ENCODE measurements around the gene ACMSD.

DNA sequence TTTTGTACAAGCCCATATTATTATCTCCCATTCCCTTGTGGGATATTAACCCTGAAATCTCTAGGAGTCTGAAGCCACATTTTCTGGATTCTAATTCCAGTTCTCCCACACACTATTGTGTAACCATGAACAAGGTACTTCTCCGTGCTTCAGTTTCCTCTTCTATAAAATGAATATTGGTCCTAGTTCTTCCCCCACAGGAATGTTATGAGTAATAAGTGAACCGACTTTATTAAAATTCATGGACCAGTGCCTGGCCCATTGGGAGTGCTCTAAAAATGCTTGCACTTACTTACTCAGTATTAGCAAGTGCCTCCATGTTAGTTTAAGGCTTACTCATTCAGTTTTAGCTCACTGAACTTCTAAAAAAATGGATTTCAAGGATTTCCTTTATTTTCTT, 1.4 kb upstream of the ACMSD start:
- TF ChIP-seq, protein P1, sequence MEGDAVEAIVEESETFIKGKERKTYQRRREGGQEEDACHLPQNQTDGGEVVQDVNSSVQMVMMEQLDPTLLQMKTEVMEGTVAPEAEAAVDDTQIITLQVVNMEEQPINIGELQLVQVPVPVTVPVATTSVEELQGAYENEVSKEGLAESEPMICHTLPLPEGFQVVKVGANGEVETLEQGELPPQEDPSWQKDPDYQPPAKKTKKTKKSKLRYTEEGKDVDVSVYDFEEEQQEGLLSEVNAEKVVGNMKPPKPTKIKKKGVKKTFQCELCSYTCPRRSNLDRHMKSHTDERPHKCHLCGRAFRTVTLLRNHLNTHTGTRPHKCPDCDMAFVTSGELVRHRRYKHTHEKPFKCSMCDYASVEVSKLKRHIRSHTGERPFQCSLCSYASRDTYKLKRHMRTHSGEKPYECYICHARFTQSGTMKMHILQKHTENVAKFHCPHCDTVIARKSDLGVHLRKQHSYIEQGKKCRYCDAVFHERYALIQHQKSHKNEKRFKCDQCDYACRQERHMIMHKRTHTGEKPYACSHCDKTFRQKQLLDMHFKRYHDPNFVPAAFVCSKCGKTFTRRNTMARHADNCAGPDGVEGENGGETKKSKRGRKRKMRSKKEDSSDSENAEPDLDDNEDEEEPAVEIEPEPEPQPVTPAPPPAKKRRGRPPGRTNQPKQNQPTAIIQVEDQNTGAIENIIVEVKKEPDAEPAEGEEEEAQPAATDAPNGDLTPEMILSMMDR (IDR thresholded peaks at IDR 0.05), result no peak
- TF ChIP-seq POLR2AphosphoS5 (IDR thresholded peaks at IDR 0.05) (no peak), POLR2A (IDR thresholded peaks at IDR 0.05) (no peak)

Data from gastroesophageal sphincter (tissue), 3 donors.